Lung (tissue), 12 donors: ENCODE results near the gene EPN2. TPM values are rescaled to one million over a fixed set of nuclear protein-coding genes. Genes with fewer than 3 reads are reported as not detected.
A peak's percentile ranks its signal among the peaks of the same experiment; 100 is the strongest.

Experiments used
- ATAC-seq: fragments of 200-7000 bp; cut with Tn5 transposase; one replicate; pipeline ENCODE4 v1.9.1; 2020; ENCODE audit warnings: moderate number of reproducible peaks; ENCODE audit not compliant: insufficient read depth, low FRiP score
- DNase-seq, 3 donors: peaks; one replicate each; pipeline ENCODE4 v3.0.0-alpha.2; 2013 to 2017
- H3K27ac ChIP-seq, 2 donors: one replicate each; pipeline ENCODE4 v1.5.1; 2013; ENCODE audit warnings: mild to moderate bottlenecking in 2 of 2, moderate library complexity in 2 of 2, control low read depth in 1 of 2, inconsistent platforms in 1 of 2, low read depth in 1 of 2, low read length in 1 of 2
- H3K27me3 ChIP-seq, 3 donors: one replicate each; pipeline ENCODE4 v1.5.1; 2013; ENCODE audit warnings: low read length in 2 of 3; ENCODE audit not compliant: control insufficient read depth in 3 of 3, insufficient read depth in 3 of 3
- H3K36me3 ChIP-seq, 4 donors: one replicate each; pipeline ENCODE4 v1.5.1; 2013; ENCODE audit warnings: low read length in 4 of 4, mild to moderate bottlenecking in 1 of 4, moderate library complexity in 1 of 4; ENCODE audit not compliant: control insufficient read depth in 4 of 4, insufficient read depth in 4 of 4
- H3K4me1 ChIP-seq, 5 donors: one replicate each; pipeline ENCODE4 v1.5.1; 2013; ENCODE audit warnings: low read length in 5 of 5, mild to moderate bottlenecking in 2 of 5, moderate library complexity in 1 of 5; ENCODE audit not compliant: control insufficient read depth in 5 of 5, insufficient read depth in 5 of 5
- H3K4me3 ChIP-seq: one replicate; pipeline ENCODE4 v1.5.1; 2013; ENCODE audit warnings: mild to moderate bottlenecking, control low read depth, moderate library complexity
- H3K9ac ChIP-seq, 2 donors: one replicate each; pipeline ENCODE4 v1.5.1; 2013; ENCODE audit warnings: low read length in 2 of 2, control low read depth in 1 of 2; ENCODE audit not compliant: insufficient read depth in 1 of 2
- H3K9me3 ChIP-seq, 4 donors: one replicate each; pipeline ENCODE4 v1.5.1; 2013; ENCODE audit warnings: low read length in 3 of 4, mild to moderate bottlenecking in 1 of 4, moderate library complexity in 1 of 4; ENCODE audit not compliant: control insufficient read depth in 4 of 4, insufficient read depth in 3 of 4
- CTCF ChIP-seq: IDR thresholded peaks from 2 replicates; pipeline ENCODE4 v1.5.1; 2012; ENCODE audit warnings: mild to moderate bottlenecking; ENCODE audit errors: control extremely low read depth, extremely low read depth
- WGBS, 2 donors: extraction: QIAGEN DNeasy Blood & Tissue Kit; methylation state at CpG; one replicate each; pipeline ENCODE4 v1.1.7; 2013; 5-methylcytosine and 5-hydroxymethylcytosine counted together
- polyA plus RNA-seq, 2 donors: library from polyadenylated mRNA; stranded (reverse); fragments of 200-250 nt; gene quantifications; one replicate each; pipeline ENCODE4 v1.2.1, GENCODE V29; 2013
- total RNA-seq, 2 donors: library from RNA; depleted of rRNA in 1 of 2; stranded (reverse); fragments of >200 nt in 1 of 2; gene quantifications; one replicate each; pipeline ENCODE4 v1.2.1, GENCODE V29; 2014 to 2021
- donor health status: control.
- donor health status: control.
- donor health status: Bipolar disorder and iron deficiency.
- donor health status: healthy.
- donor health status: DM: yes; HTN: yes; CAD: no.

EPN2 gene
- total and polyA plus RNA-seq, 4 donors = 16.7 to 73.7 (median 37.4) TPM

- H3K9me3 ChIP-seq = peaks cover 0 to 2% (median 0%) of the 10 kb centered on the region in 4 donors
- WGBS, 2 donors = 48 to 63% methylated on average over 3 of the region's 3 CpGs
- peaks cover 0 to 3% (median 1%) of the 10 kb centered on the region in 4 donors for H3K36me3 ChIP-seq
- H3K9ac ChIP-seq = no peak overlapping the region
- peaks cover 10 to 39% (median 36%) of the 10 kb centered on the region in 5 donors for H3K4me1 ChIP-seq
- peak overlapping the region in 1 of 2 donors; percentile 48 for H3K27ac ChIP-seq
- H3K4me3 ChIP-seq = no peak overlapping the region
- ATAC-seq (no peak), DNase-seq (no peak)
- no peaks in the 10 kb centered on the region for H3K27me3 ChIP-seq
- TF ChIP-seq CTCF = no peak
These were observed 32.5 kb downstream of the EPN2 start for GRCh38 chr17:19269641-19270040.

GRCh38 chr17:19270347-19270703 is 33.2 kb downstream of the EPN2 start:
- DNase-seq (no peak), ATAC-seq (no peak)
- no peak for TF ChIP-seq CTCF
- Histone ChIP-seq H3K4me3 (no peak overlapping the region), H3K9me3 (peaks cover 0 to 2% (median 0%) of the 10 kb centered on the region in 4 donors), H3K9ac (no peak overlapping the region), H3K27ac (peak overlapping the region; percentile 20 to 60), H3K36me3 (peaks cover 0 to 3% (median 1%) of the 10 kb centered on the region in 4 donors), H3K27me3 (no peaks in the 10 kb centered on the region), H3K4me1 (peaks cover 8 to 36% (median 31%) of the 10 kb centered on the region in 5 donors)
- WGBS, 2 donors = 60 to 74% methylated on average over 3 of the region's 3 CpGs

- H3K9me3 ChIP-seq = peaks cover 0 to 2% (median 0%) of the 10 kb centered on the region in 4 donors
- H3K4me1 ChIP-seq = peaks cover 8 to 33% (median 26%) of the 10 kb centered on the region in 5 donors
- TF ChIP-seq CTCF = no peak
- no peak overlapping the region for H3K4me3 ChIP-seq
- DNase-seq (no peak), ATAC-seq (no peak)
- H3K27ac ChIP-seq = peak overlapping the region; percentile 49 to 60
- H3K36me3 ChIP-seq = peaks cover 0 to 3% (median 1%) of the 10 kb centered on the region in 4 donors
- WGBS, 2 donors = 61 to 72% methylated on average over 13 of the region's 13 CpGs
- H3K27me3 ChIP-seq = no peaks in the 10 kb centered on the region
- H3K9ac ChIP-seq = peak overlapping the region in 1 of 2 donors; percentile 22
These were observed 33.8 kb downstream of the EPN2 start for GRCh38 chr17:19270704-19271611.
